Nucleus accumbens (tissue), 56 donors: ENCODE data around the gene DYRK1A.

Experiments used
- DNase-seq, 56 donors: peaks; one replicate each; lab custom pipeline; 2025; lab: John Stamatoyannopoulos, UW

The DYRK1A gene

GRCh38 chr21:37472581-37472980, 106.0 kb downstream of the DYRK1A start:
- no peak for DNase-seq

- no peak for DNase-seq
Observed at GRCh38 chr21:37473491-37473890, 106.9 kb downstream of the DYRK1A start.

- no peak for DNase-seq
Observed at GRCh38 chr21:37474342-37474741, 107.8 kb downstream of the DYRK1A start.

- DNase-seq = no peak
Observed at GRCh38 chr21:37475186-37475868, 108.8 kb downstream of the DYRK1A start.

- no peak for DNase-seq
Observed at GRCh38 chr21:37478794-37479193, 112.2 kb downstream of the DYRK1A start.

- DNase-seq = no peak
Observed at GRCh38 chr21:37483776-37484175, 117.2 kb downstream of the DYRK1A start.

- no peak for DNase-seq
Observed at GRCh38 chr21:37484535-37485474, 118.2 kb downstream of the DYRK1A start.

- DNase-seq = no peak
Observed at GRCh38 chr21:37489553-37489952, 123.0 kb downstream of the DYRK1A start.

GRCh38 chr21:37490084-37490483, 123.5 kb downstream of the DYRK1A start:
- no peak for DNase-seq

- no peak for DNase-seq
Observed at GRCh38 chr21:37496972-37497371, 130.4 kb downstream of the DYRK1A start.

GRCh38 chr21:37498664-37499063, 132.1 kb downstream of the DYRK1A start:
- no peak for DNase-seq

- DNase-seq = no peak
Observed at GRCh38 chr21:37502947-37503346, 136.4 kb downstream of the DYRK1A start.

GRCh38 chr21:37503848-37504467, 137.4 kb downstream of the DYRK1A start:
- no peak for DNase-seq

- DNase-seq = no peak
Observed at GRCh38 chr21:37505963-37506362, 139.4 kb downstream of the DYRK1A start.

- no peak for DNase-seq
Observed at GRCh38 chr21:37507716-37508115, 141.1 kb downstream of the DYRK1A start.

- DNase-seq = no peak
Observed at GRCh38 chr21:37508341-37508740, 141.8 kb downstream of the DYRK1A start.

GRCh38 chr21:37509802-37510393, 143.3 kb downstream of the DYRK1A start:
- DNase-seq = no peak

- no peak for DNase-seq
Observed at GRCh38 chr21:37511848-37512247, 145.3 kb downstream of the DYRK1A start.

- no peak for DNase-seq
Observed at GRCh38 chr21:37513383-37513782, 146.8 kb downstream of the DYRK1A start.

GRCh38 chr21:37514038-37514667, 147.6 kb downstream of the DYRK1A start:
- no peak for DNase-seq
